Uterus (tissue), 2 donors: ENCODE results near the gene PDGFD.

Source experiments
- CTCF ChIP-seq, 4 experiments: fragments of 200-600 bp in 2 of 4; fragments of 450-650 bp in 2 of 4; sonication (generic) in 2 of 4; IDR thresholded peaks; one replicate each; pipeline ENCODE4 v1.5.1; 2016 to 2019; ENCODE audit warnings: antibody characterized with exemption in 4 of 4, mild to moderate bottlenecking in 2 of 4, moderate library complexity in 1 of 4
- POLR2A ChIP-seq, 2 donors: fragments of 450-650 bp; IDR thresholded peaks; one replicate each; pipeline ENCODE4 v1.6.1; 2016; ENCODE audit warnings: antibody characterized with exemption in 2 of 2, mild to moderate bottlenecking in 1 of 2, moderate library complexity in 1 of 2

- TF ChIP-seq CTCF (IDR thresholded peaks at IDR 0.05) (no peak), POLR2A (IDR thresholded peaks at IDR 0.05) (no peak)
Observed at GRCh38 chr11:103967985-103968384, 196.0 kb downstream of the PDGFD start.
